ENCODE results near the gene MTFP1. TPM values are rescaled to one million over a fixed set of nuclear protein-coding genes. Genes with fewer than 3 reads are reported as not detected.

Gene MTFP1
- total RNA-seq, 1 donor from 2014 or later = 9.9 TPM

- intact Hi-C loops (cut with DNase I) = no loop called here
- H3K4me3 ChIP-seq = no peak overlapping the region
- no peaks in the 10 kb centered on the region for H3K4me1 ChIP-seq
- no peak for TF ChIP-seq CTCF (IDR thresholded peaks at IDR 0.05)
- no peak overlapping the region for H3K27ac ChIP-seq
- no peaks in the 10 kb centered on the region for H3K9me3 ChIP-seq
- ATAC-seq = no peak
- H3K36me3 ChIP-seq = peaks cover 19% of the 10 kb centered on the region
- DNase-seq = no peak
- no peaks in the 10 kb centered on the region for H3K27me3 ChIP-seq (ENCODE audit: low read depth)
These were observed 21.3 kb upstream of the MTFP1 start for GRCh38 chr22:30404307-30404706.

DNA sequence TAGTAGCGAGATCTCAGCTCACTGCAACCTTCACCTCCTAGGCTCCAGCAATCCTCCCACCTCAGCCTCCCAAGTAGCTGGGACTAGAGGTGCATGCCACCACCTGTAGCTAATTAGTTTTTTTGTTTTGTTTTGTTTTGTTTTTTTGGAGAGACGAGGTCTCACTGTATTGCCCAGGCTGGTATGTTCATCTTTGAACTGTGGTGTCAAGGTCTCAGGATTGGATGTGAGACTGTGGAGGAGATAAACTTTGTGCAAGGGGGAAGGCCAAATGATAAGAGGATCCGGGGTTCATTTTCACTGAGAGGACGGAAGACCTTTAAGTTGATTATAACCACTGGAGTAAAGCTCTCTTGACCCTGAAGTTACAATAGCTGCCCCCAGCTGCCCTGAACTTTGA, 19.8 kb upstream of the MTFP1 start:
- DNase-seq (no peak), ATAC-seq (no peak)
- no peak for TF ChIP-seq CTCF (IDR thresholded peaks at IDR 0.05)
- Histone ChIP-seq H3K36me3 (peaks cover 33% of the 10 kb centered on the region), H3K4me1 (no peaks in the 10 kb centered on the region), H3K27me3 (ENCODE audit: low read depth) (no peaks in the 10 kb centered on the region), H3K27ac (no peak overlapping the region), H3K4me3 (no peak overlapping the region), H3K9me3 (no peaks in the 10 kb centered on the region)
- intact Hi-C loops (cut with DNase I) = no loop called here

DNA sequence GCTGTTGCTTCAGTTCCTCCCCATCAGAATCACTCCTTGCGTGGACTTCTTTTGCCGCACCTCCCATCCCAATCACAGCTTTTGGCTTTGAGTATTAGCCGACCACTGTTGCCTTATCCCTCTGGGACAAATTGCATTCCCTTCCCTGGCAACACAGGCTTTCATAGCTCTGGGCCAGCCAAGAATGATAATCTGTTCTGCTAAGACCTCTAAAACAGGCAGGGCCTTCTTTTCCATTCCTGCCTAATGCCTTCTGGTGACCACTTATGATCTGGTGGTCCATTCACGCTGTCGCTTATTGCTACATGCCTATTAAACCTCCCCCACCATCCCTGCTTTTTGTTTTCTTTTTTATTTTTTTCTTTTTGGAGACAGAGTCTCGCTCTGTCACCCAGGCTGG, 19.2 kb upstream of the MTFP1 start:
- H3K4me1 ChIP-seq = no peaks in the 10 kb centered on the region
- peaks cover 39% of the 10 kb centered on the region for H3K36me3 ChIP-seq
- TF ChIP-seq CTCF (IDR thresholded peaks at IDR 0.05) = no peak
- H3K27me3 ChIP-seq (ENCODE audit: low read depth) = no peaks in the 10 kb centered on the region
- no peak for DNase-seq
- no peak overlapping the region for H3K4me3 ChIP-seq
- intact Hi-C loops (cut with DNase I) = no loop called here
- H3K9me3 ChIP-seq = no peaks in the 10 kb centered on the region
- ATAC-seq = no peak
- H3K27ac ChIP-seq = no peak overlapping the region

GRCh38 chr22:30408388-30409102, 17.0 kb upstream of the MTFP1 start:
- no peak for ATAC-seq
- Histone ChIP-seq H3K4me1 (no peaks in the 10 kb centered on the region), H3K27me3 (ENCODE audit: low read depth) (no peaks in the 10 kb centered on the region), H3K9me3 (no peaks in the 10 kb centered on the region), H3K4me3 (no peak overlapping the region), H3K27ac (no peak overlapping the region), H3K36me3 (peaks cover 43% of the 10 kb centered on the region)
- TF ChIP-seq CTCF (IDR thresholded peaks at IDR 0.05) = no peak
- DNase-seq = no peak
- intact Hi-C loops (cut with DNase I) = no loop called here

DNA sequence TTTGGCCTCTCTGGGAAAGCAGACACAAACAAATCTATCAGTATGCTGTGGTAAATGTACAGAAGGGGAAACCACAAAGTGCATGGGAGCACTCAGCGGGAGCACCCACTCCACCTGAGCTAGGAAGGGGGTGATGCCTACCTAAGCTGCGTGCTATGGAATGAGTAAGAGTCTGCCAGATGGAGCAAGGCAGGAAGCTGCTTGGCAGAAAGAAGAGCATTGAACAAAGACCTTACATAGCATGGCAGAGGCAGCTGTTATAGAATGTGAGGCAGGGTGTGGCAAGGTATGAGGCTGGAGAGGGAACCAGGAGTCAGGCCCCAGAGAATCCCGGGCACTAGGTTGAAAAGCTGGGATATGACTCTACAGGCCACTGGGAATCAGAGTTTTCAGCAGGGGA, 13.8 kb upstream of the MTFP1 start:
- H3K27me3 ChIP-seq (ENCODE audit: low read depth) = no peaks in the 10 kb centered on the region
- H3K4me3 ChIP-seq = no peak overlapping the region
- intact Hi-C loops (cut with DNase I) = no loop called here
- H3K36me3 ChIP-seq = peaks cover 65% of the 10 kb centered on the region
- no peak overlapping the region for H3K27ac ChIP-seq
- ATAC-seq (no peak), DNase-seq (no peak)
- TF ChIP-seq CTCF (IDR thresholded peaks at IDR 0.05) = no peak
- no peaks in the 10 kb centered on the region for H3K4me1 ChIP-seq
- H3K9me3 ChIP-seq = no peaks in the 10 kb centered on the region

Data from lower lobe of right lung (tissue), 2 donors.